Measurements from ENCODE around the gene FTSJ1. TPM values are rescaled to one million over a fixed set of nuclear protein-coding genes. Genes with fewer than 3 reads are reported as not detected.

Gene FTSJ1
- total and polyA plus RNA-seq, 4 donors, result 13.3 to 21.8 (median 17.0) TPM

DNA sequence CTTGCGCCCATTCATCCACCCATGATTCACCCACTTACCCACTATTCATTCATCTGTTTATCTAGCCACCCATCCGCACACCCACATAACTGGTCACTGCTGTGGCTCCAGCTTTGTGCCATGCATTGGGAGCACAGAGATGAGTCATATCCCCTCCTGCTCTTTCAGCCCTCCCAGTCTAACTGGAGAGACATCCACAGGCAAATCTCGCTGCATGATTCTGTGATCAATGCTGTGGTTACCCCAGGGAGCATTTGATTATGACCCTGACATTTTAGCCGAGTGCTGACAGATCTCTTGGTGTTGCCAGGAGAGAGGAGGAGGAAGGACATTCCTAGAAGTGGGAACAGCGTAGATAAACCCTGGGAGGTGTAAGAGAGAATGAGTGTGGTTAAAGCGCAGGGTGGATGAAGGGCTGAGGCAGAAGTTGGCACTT, 22.4 kb downstream of the FTSJ1 start:
- TF ChIP-seq, protein P1, sequence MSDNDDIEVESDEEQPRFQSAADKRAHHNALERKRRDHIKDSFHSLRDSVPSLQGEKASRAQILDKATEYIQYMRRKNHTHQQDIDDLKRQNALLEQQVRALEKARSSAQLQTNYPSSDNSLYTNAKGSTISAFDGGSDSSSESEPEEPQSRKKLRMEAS (IDR thresholded peaks at IDR 0.05), result no peak
- TF ChIP-seq, protein P2, sequence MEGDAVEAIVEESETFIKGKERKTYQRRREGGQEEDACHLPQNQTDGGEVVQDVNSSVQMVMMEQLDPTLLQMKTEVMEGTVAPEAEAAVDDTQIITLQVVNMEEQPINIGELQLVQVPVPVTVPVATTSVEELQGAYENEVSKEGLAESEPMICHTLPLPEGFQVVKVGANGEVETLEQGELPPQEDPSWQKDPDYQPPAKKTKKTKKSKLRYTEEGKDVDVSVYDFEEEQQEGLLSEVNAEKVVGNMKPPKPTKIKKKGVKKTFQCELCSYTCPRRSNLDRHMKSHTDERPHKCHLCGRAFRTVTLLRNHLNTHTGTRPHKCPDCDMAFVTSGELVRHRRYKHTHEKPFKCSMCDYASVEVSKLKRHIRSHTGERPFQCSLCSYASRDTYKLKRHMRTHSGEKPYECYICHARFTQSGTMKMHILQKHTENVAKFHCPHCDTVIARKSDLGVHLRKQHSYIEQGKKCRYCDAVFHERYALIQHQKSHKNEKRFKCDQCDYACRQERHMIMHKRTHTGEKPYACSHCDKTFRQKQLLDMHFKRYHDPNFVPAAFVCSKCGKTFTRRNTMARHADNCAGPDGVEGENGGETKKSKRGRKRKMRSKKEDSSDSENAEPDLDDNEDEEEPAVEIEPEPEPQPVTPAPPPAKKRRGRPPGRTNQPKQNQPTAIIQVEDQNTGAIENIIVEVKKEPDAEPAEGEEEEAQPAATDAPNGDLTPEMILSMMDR (IDR thresholded peaks at IDR 0.05; ENCODE audit: low read depth, low read length, missing input control), result no peak
- TF ChIP-seq SP1 (IDR thresholded peaks at IDR 0.05) (no peak), FOXA2 (IDR thresholded peaks at IDR 0.05) (no peak), EGR1 (IDR thresholded peaks at IDR 0.05; ENCODE audit: low read depth in 2 of 2) (no peak), GABPA (IDR thresholded peaks at IDR 0.05 in 1 of 2, conservative IDR thresholded peaks at IDR 0.05 in 1 of 2) (no peak), RAD21 (IDR thresholded peaks at IDR 0.05) (no peak), FOXA1 (IDR thresholded peaks at IDR 0.05) (no peak), YY1 (IDR thresholded peaks at IDR 0.05) (no peak), NR2F2 (IDR thresholded peaks at IDR 0.05) (no peak), TAF1 (conservative IDR thresholded peaks at IDR 0.05) (no peak), HNF4A (conservative IDR thresholded peaks at IDR 0.05) (no peak), JUND (IDR thresholded peaks at IDR 0.05) (no peak), RXRA (IDR thresholded peaks at IDR 0.05) (no peak), HNF4G (IDR thresholded peaks at IDR 0.05) (no peak)
- TF ChIP-seq, protein P3, sequence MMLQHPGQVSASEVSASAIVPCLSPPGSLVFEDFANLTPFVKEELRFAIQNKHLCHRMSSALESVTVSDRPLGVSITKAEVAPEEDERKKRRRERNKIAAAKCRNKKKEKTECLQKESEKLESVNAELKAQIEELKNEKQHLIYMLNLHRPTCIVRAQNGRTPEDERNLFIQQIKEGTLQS (IDR thresholded peaks at IDR 0.05), result no peak
- TF ChIP-seq, protein P4, sequence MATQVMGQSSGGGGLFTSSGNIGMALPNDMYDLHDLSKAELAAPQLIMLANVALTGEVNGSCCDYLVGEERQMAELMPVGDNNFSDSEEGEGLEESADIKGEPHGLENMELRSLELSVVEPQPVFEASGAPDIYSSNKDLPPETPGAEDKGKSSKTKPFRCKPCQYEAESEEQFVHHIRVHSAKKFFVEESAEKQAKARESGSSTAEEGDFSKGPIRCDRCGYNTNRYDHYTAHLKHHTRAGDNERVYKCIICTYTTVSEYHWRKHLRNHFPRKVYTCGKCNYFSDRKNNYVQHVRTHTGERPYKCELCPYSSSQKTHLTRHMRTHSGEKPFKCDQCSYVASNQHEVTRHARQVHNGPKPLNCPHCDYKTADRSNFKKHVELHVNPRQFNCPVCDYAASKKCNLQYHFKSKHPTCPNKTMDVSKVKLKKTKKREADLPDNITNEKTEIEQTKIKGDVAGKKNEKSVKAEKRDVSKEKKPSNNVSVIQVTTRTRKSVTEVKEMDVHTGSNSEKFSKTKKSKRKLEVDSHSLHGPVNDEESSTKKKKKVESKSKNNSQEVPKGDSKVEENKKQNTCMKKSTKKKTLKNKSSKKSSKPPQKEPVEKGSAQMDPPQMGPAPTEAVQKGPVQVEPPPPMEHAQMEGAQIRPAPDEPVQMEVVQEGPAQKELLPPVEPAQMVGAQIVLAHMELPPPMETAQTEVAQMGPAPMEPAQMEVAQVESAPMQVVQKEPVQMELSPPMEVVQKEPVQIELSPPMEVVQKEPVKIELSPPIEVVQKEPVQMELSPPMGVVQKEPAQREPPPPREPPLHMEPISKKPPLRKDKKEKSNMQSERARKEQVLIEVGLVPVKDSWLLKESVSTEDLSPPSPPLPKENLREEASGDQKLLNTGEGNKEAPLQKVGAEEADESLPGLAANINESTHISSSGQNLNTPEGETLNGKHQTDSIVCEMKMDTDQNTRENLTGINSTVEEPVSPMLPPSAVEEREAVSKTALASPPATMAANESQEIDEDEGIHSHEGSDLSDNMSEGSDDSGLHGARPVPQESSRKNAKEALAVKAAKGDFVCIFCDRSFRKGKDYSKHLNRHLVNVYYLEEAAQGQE (IDR thresholded peaks at IDR 0.05), result no peak
- TF ChIP-seq, protein P5, sequence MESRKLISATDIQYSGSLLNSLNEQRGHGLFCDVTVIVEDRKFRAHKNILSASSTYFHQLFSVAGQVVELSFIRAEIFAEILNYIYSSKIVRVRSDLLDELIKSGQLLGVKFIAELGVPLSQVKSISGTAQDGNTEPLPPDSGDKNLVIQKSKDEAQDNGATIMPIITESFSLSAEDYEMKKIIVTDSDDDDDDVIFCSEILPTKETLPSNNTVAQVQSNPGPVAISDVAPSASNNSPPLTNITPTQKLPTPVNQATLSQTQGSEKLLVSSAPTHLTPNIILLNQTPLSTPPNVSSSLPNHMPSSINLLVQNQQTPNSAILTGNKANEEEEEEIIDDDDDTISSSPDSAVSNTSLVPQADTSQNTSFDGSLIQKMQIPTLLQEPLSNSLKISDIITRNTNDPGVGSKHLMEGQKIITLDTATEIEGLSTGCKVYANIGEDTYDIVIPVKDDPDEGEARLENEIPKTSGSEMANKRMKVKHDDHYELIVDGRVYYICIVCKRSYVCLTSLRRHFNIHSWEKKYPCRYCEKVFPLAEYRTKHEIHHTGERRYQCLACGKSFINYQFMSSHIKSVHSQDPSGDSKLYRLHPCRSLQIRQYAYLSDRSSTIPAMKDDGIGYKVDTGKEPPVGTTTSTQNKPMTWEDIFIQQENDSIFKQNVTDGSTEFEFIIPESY (IDR thresholded peaks at IDR 0.05), result no peak
- H3K36me3 ChIP-seq (ENCODE audit: control insufficient read depth in 4 of 4, insufficient read depth in 3 of 4, low read depth in 1 of 4, low read length in 3 of 4), result no peaks in the 10 kb centered on the region
- no peak overlapping the region for H3K27ac ChIP-seq (ENCODE audit: low read depth in 1 of 2, low read length in 2 of 2)
- DNase-seq (ENCODE audit: low spot score), result no peak
- H3K9ac ChIP-seq (ENCODE audit: low read depth in 1 of 2, low read length in 2 of 2), result no peak overlapping the region
- H3K9me3 ChIP-seq (ENCODE audit: control insufficient read depth in 4 of 4, low read length in 3 of 4), result no peaks in the 10 kb centered on the region
- no peaks in the 10 kb centered on the region for H3K27me3 ChIP-seq (ENCODE audit: control insufficient read depth in 4 of 4, insufficient read depth in 4 of 4, low read length in 3 of 4)
- no peak overlapping the region for H3K4me3 ChIP-seq (ENCODE audit: low read depth in 1 of 3, low read length in 3 of 3)
- H3K4me1 ChIP-seq (ENCODE audit: control insufficient read depth in 4 of 4, insufficient read depth in 4 of 4, low read length in 3 of 4), result no peaks in the 10 kb centered on the region
- 82% methylated on average over 6 of the region's 6 CpGs for WGBS

Measured in liver (tissue), 9 donors.